Measurements from ENCODE around the gene SAP130.

Gene SAP130

DNA sequence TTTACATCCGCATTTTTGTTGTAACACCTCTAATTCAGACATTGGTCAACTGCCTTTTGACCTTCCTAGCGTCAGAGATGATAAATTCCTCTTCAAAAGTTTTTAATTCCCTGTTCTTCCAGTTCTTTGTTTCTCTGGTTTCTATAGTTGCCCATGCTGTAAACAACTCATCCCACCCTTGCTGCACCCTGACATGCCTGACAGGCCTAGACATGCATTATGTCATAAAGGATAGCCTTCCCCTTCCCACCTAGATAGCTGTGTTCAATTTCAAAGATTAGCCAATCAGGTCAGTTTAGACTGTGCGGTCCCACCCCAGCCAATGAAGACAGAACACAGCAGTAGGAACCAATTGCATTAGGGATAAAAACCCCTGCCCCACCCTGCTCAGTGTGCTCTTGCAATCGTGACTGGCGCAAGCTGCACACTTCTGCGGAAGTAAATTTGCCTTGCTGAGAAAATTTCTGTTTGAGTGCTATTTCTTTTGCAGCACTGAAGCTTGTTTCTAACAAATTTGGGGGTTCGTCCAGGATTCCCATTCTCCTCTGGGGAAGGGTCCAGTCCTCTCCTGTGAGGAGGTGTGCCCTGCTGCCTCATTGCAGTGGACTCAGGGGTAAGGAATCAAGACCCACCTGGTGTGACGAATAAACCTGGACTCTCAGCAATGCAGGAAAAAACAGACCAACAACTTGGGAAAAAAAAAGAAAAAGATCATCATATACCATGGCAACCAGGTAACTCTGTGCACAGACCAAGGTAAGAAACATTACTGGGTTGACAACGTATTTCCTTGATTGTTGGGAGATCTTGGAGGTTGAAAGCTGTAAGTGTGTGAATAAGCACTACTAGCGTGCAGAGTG lies 9.1 kb upstream of the SAP130 start:
- TF ChIP-seq, protein P1, sequence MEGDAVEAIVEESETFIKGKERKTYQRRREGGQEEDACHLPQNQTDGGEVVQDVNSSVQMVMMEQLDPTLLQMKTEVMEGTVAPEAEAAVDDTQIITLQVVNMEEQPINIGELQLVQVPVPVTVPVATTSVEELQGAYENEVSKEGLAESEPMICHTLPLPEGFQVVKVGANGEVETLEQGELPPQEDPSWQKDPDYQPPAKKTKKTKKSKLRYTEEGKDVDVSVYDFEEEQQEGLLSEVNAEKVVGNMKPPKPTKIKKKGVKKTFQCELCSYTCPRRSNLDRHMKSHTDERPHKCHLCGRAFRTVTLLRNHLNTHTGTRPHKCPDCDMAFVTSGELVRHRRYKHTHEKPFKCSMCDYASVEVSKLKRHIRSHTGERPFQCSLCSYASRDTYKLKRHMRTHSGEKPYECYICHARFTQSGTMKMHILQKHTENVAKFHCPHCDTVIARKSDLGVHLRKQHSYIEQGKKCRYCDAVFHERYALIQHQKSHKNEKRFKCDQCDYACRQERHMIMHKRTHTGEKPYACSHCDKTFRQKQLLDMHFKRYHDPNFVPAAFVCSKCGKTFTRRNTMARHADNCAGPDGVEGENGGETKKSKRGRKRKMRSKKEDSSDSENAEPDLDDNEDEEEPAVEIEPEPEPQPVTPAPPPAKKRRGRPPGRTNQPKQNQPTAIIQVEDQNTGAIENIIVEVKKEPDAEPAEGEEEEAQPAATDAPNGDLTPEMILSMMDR (IDR thresholded peaks at IDR 0.05; ENCODE audit: low read depth, low read length): no peak
- no peak for DNase-seq
- Histone ChIP-seq H3K27me3 (no peaks in the 10 kb centered on the region), H3K4me1 (no peaks in the 10 kb centered on the region), H3K4me3 (ENCODE audit: low read depth, low read length) (no peak overlapping the region), H3K36me3 (no peaks in the 10 kb centered on the region), H3K9me3 (no peaks in the 10 kb centered on the region)

DNA sequence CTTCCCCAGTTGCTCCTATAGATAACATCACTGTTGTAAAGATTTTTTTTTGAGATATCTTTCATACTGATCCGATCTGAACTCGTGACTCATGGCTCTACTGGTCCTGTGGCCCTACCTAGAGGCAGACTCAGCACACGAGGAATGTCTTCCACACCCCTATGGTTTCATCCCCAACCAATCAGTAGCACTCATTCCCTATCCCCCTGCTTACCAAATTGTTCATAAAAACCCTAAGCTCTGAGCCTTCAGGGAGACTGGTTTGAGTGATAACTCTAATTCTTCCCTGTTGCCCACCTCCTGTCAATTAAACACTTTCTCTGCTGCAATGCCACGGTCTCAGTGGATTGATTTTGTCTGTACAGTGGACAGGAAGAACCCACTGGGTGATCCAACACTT lies 4.2 kb upstream of the SAP130 start:
- Histone ChIP-seq H3K4me1 (no peaks in the 10 kb centered on the region), H3K27me3 (no peaks in the 10 kb centered on the region), H3K4me3 (ENCODE audit: low read depth, low read length) (no peak overlapping the region), H3K36me3 (no peaks in the 10 kb centered on the region), H3K9me3 (no peaks in the 10 kb centered on the region)
- no peak for DNase-seq
- TF ChIP-seq, protein P1 (IDR thresholded peaks at IDR 0.05; ENCODE audit: low read depth, low read length): no peak

DNA sequence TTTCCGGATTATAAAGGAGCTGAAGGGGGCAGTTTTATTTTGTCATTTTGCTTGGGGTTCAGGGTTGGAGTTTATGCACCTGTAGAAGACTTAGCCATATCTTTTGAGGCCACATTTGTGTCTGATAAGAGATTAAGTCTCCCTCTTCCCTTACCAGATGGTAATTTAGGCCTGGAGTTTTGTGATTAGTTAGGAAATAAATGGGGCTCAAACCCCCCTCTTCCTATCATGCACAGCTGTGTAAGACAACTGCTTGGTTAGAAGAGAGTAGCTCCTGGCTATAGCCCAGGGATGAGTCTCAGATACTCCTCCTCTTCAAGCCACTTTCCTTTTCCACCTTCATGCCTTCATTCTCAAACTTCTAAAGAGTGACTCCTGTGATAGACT lies 802 bp upstream of the SAP130 start:
- Histone ChIP-seq H3K4me1 (no peaks in the 10 kb centered on the region), H3K4me3 (ENCODE audit: low read depth, low read length) (peak overlapping the region; percentile 64), H3K9me3 (no peaks in the 10 kb centered on the region), H3K27me3 (no peaks in the 10 kb centered on the region), H3K36me3 (no peaks in the 10 kb centered on the region)
- TF ChIP-seq, protein P1 (IDR thresholded peaks at IDR 0.05; ENCODE audit: low read depth, low read length): no peak
- no peak for DNase-seq

DNA sequence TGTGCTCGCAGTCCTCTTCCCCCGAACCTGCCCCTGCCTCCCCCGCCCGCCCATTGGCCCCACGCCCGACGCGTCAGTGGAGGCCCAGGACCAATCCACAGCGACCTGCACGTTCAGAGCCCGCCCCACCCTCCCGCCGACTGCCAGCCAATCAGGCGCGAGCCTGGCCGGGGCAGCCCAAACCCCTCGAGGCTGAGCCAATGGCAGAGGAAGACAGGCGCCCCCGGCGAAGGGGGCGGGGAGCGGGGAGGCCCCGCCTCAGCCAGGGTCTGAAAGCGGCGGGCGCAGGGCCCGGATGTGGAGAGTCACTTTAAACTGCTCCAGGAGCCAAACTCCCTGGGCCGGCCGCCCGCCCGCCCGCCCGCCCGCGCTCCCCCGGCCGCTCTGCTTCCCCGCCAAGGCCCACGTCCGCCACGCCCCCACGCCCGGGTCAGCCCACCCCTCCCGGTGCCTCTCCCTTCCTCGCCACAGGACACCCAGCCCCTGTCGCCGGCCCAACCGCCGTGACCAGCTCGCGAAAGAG lies 520 bp downstream of the SAP130 start:
- Histone ChIP-seq H3K4me1 (no peaks in the 10 kb centered on the region), H3K36me3 (no peaks in the 10 kb centered on the region), H3K9me3 (no peaks in the 10 kb centered on the region), H3K4me3 (ENCODE audit: low read depth, low read length) (peak overlapping the region; percentile 64), H3K27me3 (no peaks in the 10 kb centered on the region)
- TF ChIP-seq, protein P1 (IDR thresholded peaks at IDR 0.05; ENCODE audit: low read depth, low read length): no peak
- peak; percentile 95 for DNase-seq

DNA sequence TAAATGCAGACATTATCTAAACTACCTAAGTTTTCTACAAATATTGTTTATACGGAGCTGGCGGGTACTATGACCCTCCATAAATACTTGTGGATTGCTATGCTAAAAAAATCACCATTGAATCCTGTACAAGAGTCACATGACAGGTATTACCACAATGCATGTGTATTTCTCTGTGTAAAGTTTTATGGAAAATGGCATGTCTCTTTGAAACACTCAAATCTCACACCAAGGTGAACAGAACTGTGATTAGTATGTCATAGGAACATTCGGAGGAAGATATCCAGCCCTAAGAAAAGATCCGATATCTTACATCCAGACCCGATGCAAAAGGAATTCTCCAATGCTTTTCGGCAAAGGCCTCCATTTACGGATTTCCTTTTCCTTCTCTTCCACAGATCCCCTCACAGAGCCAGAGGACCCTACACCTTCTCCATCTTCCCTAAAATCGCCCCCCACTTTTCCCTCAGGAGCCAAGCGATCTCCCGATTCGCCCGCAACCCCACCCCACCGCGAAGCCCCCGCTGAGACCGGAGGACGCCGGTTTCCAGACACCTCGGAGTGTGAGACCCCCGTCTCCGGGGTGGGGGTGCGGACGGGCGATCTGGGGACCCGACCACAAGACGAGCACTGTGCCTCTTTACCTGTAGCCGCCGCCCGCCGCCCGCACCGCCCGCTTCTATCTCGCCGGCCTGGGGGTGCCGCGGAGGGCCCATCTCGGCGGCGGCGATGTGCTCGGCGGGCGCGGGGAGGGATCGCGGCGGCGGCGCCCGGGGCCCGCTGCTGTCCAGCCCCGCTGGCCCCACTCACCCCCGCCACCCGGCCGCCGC lies 1.2 kb downstream of the SAP130 start:
- H3K4me3 ChIP-seq (ENCODE audit: low read depth, low read length): peak overlapping the region; percentile 72
- H3K4me1 ChIP-seq: no peaks in the 10 kb centered on the region
- no peak for DNase-seq
- TF ChIP-seq, protein P1 (IDR thresholded peaks at IDR 0.05; ENCODE audit: low read depth, low read length): no peak
- H3K36me3 ChIP-seq: no peaks in the 10 kb centered on the region
- H3K27me3 ChIP-seq: no peaks in the 10 kb centered on the region
- H3K9me3 ChIP-seq: no peaks in the 10 kb centered on the region
